Stimulated activated CD8-positive, alpha-beta memory T cell treated with anti-CD3 and anti-CD28 coated beads, Interleukin-15, amount 100 ng/mL, for 1 hour (primary cell): Measurements from ENCODE around the gene DPCD.
A peak's percentile ranks its signal among the peaks of the same experiment; 100 is the strongest.
"Not testable (repeated sequence)": the region's sequence is repeated elsewhere in the genome, so short reads cannot be mapped to it uniquely, and the experiment has no call there.

Experiments
- DNase-seq: peaks from one replicate; pipeline ENCODE4 v3.0.0-alpha.2; 2020; ENCODE audit warnings: low read depth

Gene DPCD

DNA sequence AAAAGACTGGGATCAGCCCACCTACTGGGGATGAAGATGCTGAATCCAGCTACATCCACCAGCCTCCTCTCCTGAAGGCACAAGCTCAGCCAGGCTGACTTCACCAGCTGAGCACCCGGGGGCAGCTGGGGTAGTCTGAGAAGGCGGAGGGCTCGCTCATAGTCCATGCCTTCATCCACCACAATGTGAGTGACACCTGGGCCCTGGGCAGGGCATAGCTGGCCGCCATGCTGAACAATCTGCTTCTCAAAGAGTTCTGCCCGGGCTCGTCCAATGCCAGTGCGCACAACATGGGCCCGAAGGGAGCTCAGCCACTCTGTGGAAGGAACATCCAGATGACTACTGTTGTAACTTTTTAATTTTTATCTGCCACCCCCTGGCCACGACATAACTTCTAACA, 2.3 kb upstream of the DPCD start:
- DNase-seq, result no peak

DNA sequence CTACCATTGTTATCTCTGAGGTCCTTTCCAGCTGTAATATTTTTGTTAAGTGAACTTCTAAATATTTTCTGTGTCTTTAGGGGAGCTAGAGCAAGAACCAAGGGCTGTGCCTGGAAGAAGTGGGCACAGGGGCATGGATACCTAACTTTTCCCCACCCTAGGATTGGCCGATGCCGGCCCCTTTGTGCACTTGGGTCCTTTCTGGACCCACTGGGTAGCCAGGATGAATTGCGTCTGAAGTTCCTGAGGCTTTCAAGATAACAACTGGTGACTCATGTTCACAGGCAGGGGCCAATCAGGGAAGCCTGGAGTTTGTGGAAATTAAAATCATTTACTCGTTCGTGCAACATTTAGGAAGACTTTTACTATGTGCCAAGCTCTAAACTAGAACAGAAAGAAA, 758 bp downstream of the DPCD start:
- no peak for DNase-seq

GRCh38 chr10:101593331-101593730, 5.2 kb downstream of the DPCD start:
- not testable (repeated sequence) for DNase-seq

- DNase-seq, result no peak
Observed at GRCh38 chr10:101595591-101596433, 7.7 kb downstream of the DPCD start.

GRCh38 chr10:101597091-101597900, 9.2 kb downstream of the DPCD start:
- no peak for DNase-seq

- no peak for DNase-seq
Observed at GRCh38 chr10:101601541-101601940, 13.4 kb downstream of the DPCD start.

DNA sequence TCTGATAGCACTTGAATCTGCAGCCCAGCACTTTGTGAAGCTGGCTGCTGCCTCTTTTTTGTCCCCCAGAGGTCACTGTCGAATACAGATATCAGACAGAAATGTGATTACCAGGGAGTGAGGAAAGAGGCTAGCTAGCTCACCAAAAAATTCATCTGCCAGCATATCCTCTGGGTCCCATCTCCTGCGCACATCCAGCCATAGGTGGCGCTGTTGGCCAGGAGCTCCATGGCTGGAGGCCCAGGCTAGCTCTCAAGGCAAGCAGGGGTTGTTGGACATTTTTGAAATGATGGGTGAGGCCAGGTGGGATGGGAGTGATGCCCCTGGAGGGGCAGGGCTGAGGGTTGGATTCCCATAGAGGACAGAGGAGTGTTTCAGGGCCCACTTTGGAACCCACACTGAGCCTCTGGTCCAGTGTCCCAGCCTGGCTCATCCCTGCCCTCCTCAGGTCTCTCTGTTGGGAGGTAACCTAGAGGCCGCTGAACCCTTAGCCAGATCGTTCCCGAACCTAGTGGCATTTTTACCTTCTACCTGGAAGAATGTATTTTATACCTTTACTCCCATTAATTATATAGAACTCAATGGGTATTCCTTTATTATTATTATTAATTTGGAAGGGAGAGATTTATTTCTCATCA, 14.8 kb downstream of the DPCD start:
- DNase-seq, result peak; percentile 20

GRCh38 chr10:101607124-101607523, 19.0 kb downstream of the DPCD start:
- no peak for DNase-seq

GRCh38 chr10:101609481-101609880, 21.4 kb downstream of the DPCD start:
- DNase-seq, result no peak

DNA sequence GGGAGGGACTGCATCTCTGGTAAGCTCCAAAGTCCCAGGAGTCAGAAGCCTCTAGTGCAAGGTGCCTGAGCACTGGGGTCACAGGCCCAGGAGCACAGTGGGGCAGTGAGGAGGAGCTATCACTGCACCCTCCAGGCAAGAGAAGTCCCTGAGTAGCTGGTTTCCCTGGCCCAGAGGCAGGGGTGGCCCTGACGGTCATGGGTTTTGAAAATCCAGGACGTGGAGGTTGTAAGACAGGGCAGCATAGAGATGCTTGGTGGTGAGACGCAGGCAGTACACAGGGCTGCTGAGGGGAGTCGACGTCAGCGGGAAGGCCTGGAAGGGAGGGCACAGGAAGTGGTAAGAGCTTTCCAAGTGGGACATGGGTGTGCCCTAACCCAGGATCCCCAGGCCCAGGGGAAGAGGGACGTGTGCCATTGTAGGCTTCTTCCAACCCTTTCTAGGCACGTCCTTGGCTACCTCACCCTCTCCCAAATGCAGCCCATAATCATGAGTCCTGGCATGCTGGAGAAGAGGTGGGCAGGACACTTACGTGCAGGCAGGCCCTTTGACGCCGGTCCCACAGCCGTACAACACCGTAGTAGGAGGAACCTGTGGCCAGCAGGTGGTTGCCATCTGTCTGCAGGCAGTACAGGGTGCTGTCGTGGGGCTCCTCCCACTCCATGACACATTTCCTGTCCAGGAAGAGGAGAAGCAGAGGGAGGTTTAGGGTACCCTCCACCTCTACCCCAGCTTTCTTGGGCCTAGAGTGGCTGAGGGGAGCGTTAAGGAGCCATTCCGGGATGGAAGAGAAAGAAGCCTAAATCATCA, 23.2 kb downstream of the DPCD start:
- no peak for DNase-seq

GRCh38 chr10:101612086-101612485, 24.0 kb downstream of the DPCD start:
- no peak for DNase-seq

DNA sequence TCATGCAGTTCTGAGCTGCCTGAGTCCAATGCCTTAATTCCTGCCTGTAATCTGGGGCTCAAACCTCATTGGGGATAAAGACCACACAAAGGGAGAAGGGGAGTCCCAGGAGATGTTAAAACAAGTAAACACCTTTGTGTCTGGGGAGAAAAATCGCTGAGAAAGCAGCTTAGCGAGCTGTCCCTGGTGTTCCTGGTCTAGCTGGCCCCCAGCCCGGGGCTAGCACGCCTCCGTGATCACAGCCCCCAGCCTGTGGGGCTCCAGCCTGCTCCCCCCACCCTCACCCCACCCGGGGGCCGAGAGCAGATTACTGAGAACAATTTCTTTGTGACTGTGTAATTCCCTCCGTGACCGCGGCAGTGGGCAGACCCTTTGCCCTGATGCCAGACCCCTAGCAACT, 24.8 kb downstream of the DPCD start:
- DNase-seq, result no peak

GRCh38 chr10:101613646-101614045, 25.5 kb downstream of the DPCD start:
- no peak for DNase-seq

DNA sequence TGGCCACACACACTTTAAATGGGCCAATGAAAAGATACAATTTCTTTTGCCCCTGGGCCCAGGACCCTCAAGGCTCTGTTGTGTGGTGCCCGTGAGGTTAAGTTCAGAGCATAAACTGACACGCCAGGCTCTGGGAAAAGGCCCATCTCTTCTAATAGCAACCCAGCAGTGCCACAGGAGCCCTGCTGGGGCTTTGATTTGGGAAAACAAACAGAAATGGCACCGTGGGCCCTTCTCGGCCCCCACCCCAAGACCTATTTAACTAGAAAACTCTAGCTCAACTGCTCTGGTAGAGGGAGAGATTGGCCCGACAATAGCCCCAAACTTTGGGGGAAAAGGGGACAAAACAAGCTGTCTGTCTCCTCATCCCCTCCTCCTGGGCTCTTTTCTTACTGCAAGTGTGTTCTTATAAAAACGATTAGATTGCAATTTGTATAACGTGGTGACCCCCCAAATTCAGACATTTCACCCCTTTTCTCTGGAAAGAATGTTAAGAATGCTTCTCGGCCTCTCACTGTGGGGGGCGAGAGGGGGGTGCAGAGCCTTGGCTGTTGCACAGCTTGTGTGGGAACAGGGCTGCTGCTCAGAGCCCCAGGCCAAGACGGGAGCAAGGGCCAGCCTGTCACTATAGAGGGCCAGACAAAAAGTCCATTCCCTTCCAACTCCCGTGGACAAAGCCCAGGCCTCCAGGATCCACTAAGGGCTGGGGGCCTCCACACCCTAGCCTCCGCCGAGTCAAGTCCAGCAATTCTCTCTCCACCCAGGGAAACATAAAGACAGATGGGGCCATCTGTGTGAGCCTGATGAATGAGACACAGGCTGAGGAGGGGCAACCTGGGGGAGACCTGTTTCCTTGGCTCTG, 26.8 kb downstream of the DPCD start:
- no peak for DNase-seq

GRCh38 chr10:101615525-101616116, 27.5 kb downstream of the DPCD start:
- no peak for DNase-seq

DNA sequence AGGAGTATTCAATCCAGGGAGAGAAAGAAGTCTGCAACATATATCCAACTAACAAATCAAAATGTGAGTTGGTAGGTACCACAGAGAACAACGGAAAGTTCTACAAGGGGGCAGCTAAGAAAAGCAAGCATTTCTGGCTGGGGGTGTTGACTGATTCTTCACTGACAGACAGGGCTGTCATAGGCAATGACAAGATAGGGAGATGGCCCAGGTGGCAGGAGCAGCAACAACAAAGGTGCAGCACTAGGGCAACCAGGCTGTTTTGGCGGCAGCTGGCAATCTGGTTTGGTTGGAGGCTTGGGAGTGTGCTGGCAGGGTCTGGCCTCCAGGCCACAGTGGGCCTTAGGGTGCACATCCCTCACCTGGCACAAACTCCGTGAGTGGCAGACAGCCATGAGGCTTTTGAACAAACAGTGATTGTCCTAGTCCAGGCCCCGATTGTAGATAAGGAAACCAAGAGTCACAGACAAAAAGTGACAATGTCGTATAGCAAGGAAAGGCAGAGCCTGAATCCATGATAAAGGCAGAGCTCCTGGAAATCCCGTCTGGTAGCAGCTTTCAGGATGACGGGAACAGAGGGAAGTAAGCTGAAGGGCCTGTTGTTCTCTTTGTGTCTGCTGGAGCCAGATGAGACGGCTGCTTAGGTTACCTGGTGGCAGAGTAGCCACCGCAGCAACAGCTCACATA, 28.4 kb downstream of the DPCD start:
- DNase-seq, result no peak

- no peak for DNase-seq
Observed at GRCh38 chr10:101617102-101617823, 29.1 kb downstream of the DPCD start.

- DNase-seq, result no peak
Observed at GRCh38 chr10:101617824-101618568, 29.9 kb downstream of the DPCD start.

DNA sequence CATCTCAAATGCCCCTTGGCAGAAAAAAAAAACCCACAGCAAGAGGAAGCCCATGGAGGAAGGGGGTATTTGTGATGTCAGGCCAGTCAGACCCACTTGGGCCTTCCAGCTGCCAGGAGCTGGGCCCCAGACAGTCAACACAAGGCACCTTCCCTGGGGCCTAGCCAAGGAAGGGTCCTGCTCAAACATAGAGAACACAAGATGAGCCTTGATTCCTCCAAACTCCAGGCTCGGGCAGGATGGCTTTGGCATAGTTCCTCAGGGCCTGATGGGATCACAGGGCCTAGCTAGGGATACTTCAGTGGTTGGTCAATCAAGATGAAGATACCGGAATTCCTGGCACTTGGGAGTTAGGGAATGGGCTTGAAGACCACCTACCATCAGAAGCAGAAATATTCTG, 30.8 kb downstream of the DPCD start:
- DNase-seq, result no peak
